Naive thymus-derived CD4-positive, alpha-beta T cell (primary cell): ENCODE data around the gene AIFM3. TPM values are rescaled to one million over a fixed set of nuclear protein-coding genes. Genes with fewer than 3 reads are reported as not detected.

Experiments used
- ATAC-seq: fragments of 150-1000 bp; cut with Tn5 transposase; 2 replicates; pipeline ENCODE4 v1.10.0; 2021; ENCODE audit warnings: mild to moderate bottlenecking, moderate library complexity
- CTCF ChIA-PET: fragments of 350-600 bp; sonication (Branson Sonifier 250); formaldehyde crosslinking; loops from one replicate; lab custom pipeline; 2021; ENCODE audit warnings: antibody characterized with exemption; lab: Charles Lee
- POLR2A ChIA-PET: fragments of 350-600 bp; sonication (Branson Sonifier 250); formaldehyde crosslinking; loops from one replicate; lab custom pipeline; 2021; ENCODE audit warnings: antibody characterized with exemption, inconsistent platforms; lab: Charles Lee
- DNase-seq, 9 donors: peaks; one replicate each; pipeline versions ENCODE4 v3.0.0 to v3.0.0-alpha.2; 2020 to 2022; ENCODE audit warnings: mixed read lengths in 1 of 9
- H3K27ac ChIP-seq: one replicate; pipeline ENCODE4 v1.7.0; 2013; ENCODE audit warnings: mild to moderate bottlenecking, low read depth, low read length, moderate library complexity
- H3K27me3 ChIP-seq, 2 donors: one replicate each; pipeline ENCODE4 v1.7.0; 2013; ENCODE audit warnings: low read length in 2 of 2, mild to moderate bottlenecking in 2 of 2, moderate library complexity in 2 of 2; ENCODE audit not compliant: control insufficient read depth in 2 of 2, insufficient read depth in 2 of 2
- H3K36me3 ChIP-seq, 3 experiments: 1 replicate in 2 of 3; 2 replicates in 1 of 3; pipeline ENCODE4 v1.7.0; 2013; ENCODE audit warnings: low read length in 3 of 3, mild to moderate bottlenecking in 3 of 3, moderate library complexity in 1 of 3; ENCODE audit not compliant: insufficient read depth in 3 of 3, control insufficient read depth in 2 of 3
- H3K4me1 ChIP-seq, 2 donors: one replicate each; pipeline ENCODE4 v1.7.0; 2013; ENCODE audit warnings: low read length in 2 of 2, mild to moderate bottlenecking in 2 of 2, moderate library complexity in 1 of 2; ENCODE audit not compliant: control insufficient read depth in 2 of 2, insufficient read depth in 2 of 2
- H3K4me3 ChIP-seq: 2 replicates; pipeline ENCODE4 v1.7.0; 2013; ENCODE audit warnings: mild to moderate bottlenecking, low read length
- H3K9me3 ChIP-seq, 3 experiments: 1 replicate in 2 of 3; 2 replicates in 1 of 3; pipeline ENCODE4 v1.7.0; 2013; ENCODE audit warnings: low read length in 3 of 3; ENCODE audit not compliant: control insufficient read depth in 2 of 3
- H3K27ac Mint-ChIP-seq, 9 donors: one replicate each; pipeline ENCODE4 v1.8.0; 2020 to 2022; ENCODE audit warnings: mixed read lengths in 9 of 9, mild to moderate bottlenecking in 8 of 9, moderate library complexity in 5 of 9, inconsistent platforms in 2 of 9
- H3K27me3 Mint-ChIP-seq, 5 donors: one replicate each; pipeline ENCODE4 v1.8.0; 2021 to 2022; ENCODE audit warnings: mixed read lengths in 5 of 5, mild to moderate bottlenecking in 1 of 5
- H3K36me3 Mint-ChIP-seq, 5 donors: one replicate each; pipeline ENCODE4 v1.8.0; 2020 to 2022; ENCODE audit warnings: mixed read lengths in 5 of 5, mild to moderate bottlenecking in 3 of 5, inconsistent platforms in 1 of 5
- H3K4me1 Mint-ChIP-seq, 7 donors: one replicate each; pipeline ENCODE4 v1.8.0; 2020 to 2022; ENCODE audit warnings: mixed read lengths in 7 of 7, mild to moderate bottlenecking in 3 of 7, inconsistent platforms in 1 of 7
- H3K4me3 Mint-ChIP-seq, 10 donors: one replicate each; pipeline ENCODE4 v1.8.0; 2020 to 2022; ENCODE audit warnings: mild to moderate bottlenecking in 10 of 10, mixed read lengths in 10 of 10, moderate library complexity in 6 of 10, inconsistent platforms in 2 of 10
- H3K9me3 Mint-ChIP-seq, 11 donors: one replicate each; pipeline ENCODE4 v1.8.0; 2020 to 2022; ENCODE audit warnings: mixed read lengths in 11 of 11, mild to moderate bottlenecking in 4 of 11, inconsistent platforms in 1 of 11, moderate library complexity in 1 of 11
- intact Hi-C, 2 donors: fragments of 100-400 bp; cut with micrococcal nuclease; formaldehyde crosslinking; loops; one replicate each; pipeline ENCODE4 v1.15.1; 2023
- polyA plus RNA-seq, 2 donors: library from polyadenylated mRNA; unstranded; fragments of 300-500 nt; fragmentation: Illumina TruSeq; gene quantifications; one replicate each; pipeline ENCODE4 v1.2.3, GENCODE V29; 2021
- total RNA-seq, 6 experiments: library from RNA in 5 of 6; stranded (reverse) in 5 of 6; gene quantifications; 1 replicate in 5 of 6; 2 replicates in 1 of 6; pipeline ENCODE4 v1.2.3 and lab custom pipeline; 2021 to 2026

Gene AIFM3
- total and polyA plus RNA-seq, 7 experiments from 2014 or later, result 0.17 to 9.0 (median 0.97) TPM

GRCh38 chr22:20977516-20978170 lies 10.6 kb downstream of the AIFM3 start:
- Histone ChIP-seq H3K27ac (no peak overlapping the region), H3K4me1 (peaks cover 7 to 25% of the 10 kb centered on the region in 2 donors), H3K27me3 (no peaks in the 10 kb centered on the region), H3K36me3 (peaks cover 0 to 5% (median 0%) of the 10 kb centered on the region in 3 experiments), H3K4me3 (no peak overlapping the region), H3K9me3 (peaks cover 0 to 8% (median 0%) of the 10 kb centered on the region in 3 experiments)
- DNase-seq (no peak), ATAC-seq (no peak)
- peaks cover 0 to 3% (median 0%) of the 10 kb centered on the region in 5 donors for H3K36me3 Mint-ChIP-seq
- H3K4me1 Mint-ChIP-seq, result peaks cover 18 to 32% (median 24%) of the 10 kb centered on the region in 7 donors
- H3K27ac Mint-ChIP-seq, result no peak overlapping the region
- intact Hi-C loops, result no loop called here
- ChIA-PET CTCF (no interaction called here), POLR2A (no interaction called here)
- peaks cover 0 to 8% (median 0%) of the 10 kb centered on the region in 11 donors for H3K9me3 Mint-ChIP-seq
- no peaks in the 10 kb centered on the region for H3K27me3 Mint-ChIP-seq
- H3K4me3 Mint-ChIP-seq, result no peak overlapping the region

- intact Hi-C loops, result no loop called here
- H3K36me3 Mint-ChIP-seq, result peaks cover 0 to 3% (median 0%) of the 10 kb centered on the region in 5 donors
- POLR2A ChIA-PET, result interaction anchor here (5.2 kb wide), 1 partner anchor 24 kb away, joined by 59 read pairs; the partner anchor contains the start of gene THAP7
Observed at GRCh38 chr22:20978419-20978818, 11.4 kb downstream of the AIFM3 start.

GRCh38 chr22:20979243-20979809 lies 12.3 kb downstream of the AIFM3 start:
- intact Hi-C loops, result no loop called here
- peak overlapping the region; percentile 69 to 97 (median 80) for H3K4me3 Mint-ChIP-seq
- Histone ChIP-seq H3K9me3 (peaks cover 0 to 8% (median 0%) of the 10 kb centered on the region in 3 experiments), H3K27me3 (no peaks in the 10 kb centered on the region), H3K4me3 (no peak overlapping the region), H3K4me1 (peaks cover 15 to 32% of the 10 kb centered on the region in 2 donors), H3K27ac (peak overlapping the region; percentile 3), H3K36me3 (peaks cover 0 to 5% (median 0%) of the 10 kb centered on the region in 3 experiments)
- ChIA-PET CTCF (no interaction called here), POLR2A (interaction anchor here (5.2 kb wide), 1 partner anchor 23 kb away, joined by 59 read pairs; the partner anchor contains the start of gene THAP7)
- ATAC-seq, result peak; percentile 84
- peaks cover 0 to 5% (median 0%) of the 10 kb centered on the region in 5 donors for H3K36me3 Mint-ChIP-seq
- peak overlapping the region; percentile 61 to 94 (median 89) for H3K27ac Mint-ChIP-seq
- H3K4me1 Mint-ChIP-seq, result peaks cover 29 to 47% (median 38%) of the 10 kb centered on the region in 7 donors
- DNase-seq, result peak in 8 of 9 donors; percentile 44 to 86 (median 66)
- H3K9me3 Mint-ChIP-seq, result peaks cover 0 to 8% (median 0%) of the 10 kb centered on the region in 11 donors
- no peaks in the 10 kb centered on the region for H3K27me3 Mint-ChIP-seq

More at GRCh38 chr22:20978419-20978818, 11.4 kb downstream of the AIFM3 start:
- peaks cover 15 to 32% of the 10 kb centered on the region in 2 donors for H3K4me1 ChIP-seq
- H3K9me3 ChIP-seq, result peaks cover 0 to 8% (median 0%) of the 10 kb centered on the region in 3 experiments
- Mint-ChIP-seq H3K27me3 (no peaks in the 10 kb centered on the region), H3K27ac (no peak overlapping the region), H3K4me3 (peak overlapping the region in 1 of 10 donors; percentile 33), H3K4me1 (peaks cover 26 to 40% (median 30%) of the 10 kb centered on the region in 7 donors), H3K9me3 (peaks cover 0 to 8% (median 0%) of the 10 kb centered on the region in 11 donors)
- peaks cover 0 to 5% (median 0%) of the 10 kb centered on the region in 3 experiments for H3K36me3 ChIP-seq
- DNase-seq, result no peak
- no peaks in the 10 kb centered on the region for H3K27me3 ChIP-seq
- H3K4me3 ChIP-seq, result no peak overlapping the region
- CTCF ChIA-PET, result no interaction called here
- no peak for ATAC-seq
- H3K27ac ChIP-seq, result no peak overlapping the region

GRCh38 chr22:20979940-20980453 lies 12.9 kb downstream of the AIFM3 start:
- H3K27ac ChIP-seq, result peak overlapping the region; percentile 3
- no peak overlapping the region for H3K4me3 ChIP-seq
- no peaks in the 10 kb centered on the region for H3K27me3 ChIP-seq
- ChIA-PET POLR2A (interaction anchor here (5.2 kb wide), 1 partner anchor 22 kb away, joined by 59 read pairs; the partner anchor contains the start of gene THAP7), CTCF (no interaction called here)
- intact Hi-C loops, result loop anchor here in 1 of 2 donors (10.0 kb wide), 1 partner anchor 865 kb away; no protein-coding TSS in a partner anchor
- Mint-ChIP-seq H3K4me3 (peak overlapping the region in 9 of 10 donors; percentile 14 to 97 (median 63)), H3K27ac (peak overlapping the region in 7 of 9 donors; percentile 35 to 93 (median 89)), H3K36me3 (peaks cover 0 to 5% (median 0%) of the 10 kb centered on the region in 5 donors), H3K27me3 (no peaks in the 10 kb centered on the region), H3K4me1 (peaks cover 29 to 47% (median 38%) of the 10 kb centered on the region in 7 donors), H3K9me3 (peaks cover 0 to 8% (median 0%) of the 10 kb centered on the region in 11 donors)
- ATAC-seq, result no peak
- no peak for DNase-seq
- H3K4me1 ChIP-seq, result peaks cover 15 to 32% of the 10 kb centered on the region in 2 donors
- peaks cover 0 to 5% (median 0%) of the 10 kb centered on the region in 3 experiments for H3K36me3 ChIP-seq
- peaks cover 0 to 8% (median 0%) of the 10 kb centered on the region in 3 experiments for H3K9me3 ChIP-seq

- H3K4me3 Mint-ChIP-seq, result peak overlapping the region in 8 of 10 donors; percentile 14 to 97 (median 80)
- DNase-seq (no peak), ATAC-seq (no peak)
- intact Hi-C loops, result loop anchor here in 1 of 2 donors (10.0 kb wide), 1 partner anchor 864 kb away; no protein-coding TSS in a partner anchor
- peaks cover 0 to 8% (median 0%) of the 10 kb centered on the region in 11 donors for H3K9me3 Mint-ChIP-seq
- H3K27ac Mint-ChIP-seq, result peak overlapping the region in 6 of 9 donors; percentile 47 to 95 (median 92)
- CTCF ChIA-PET, result interaction anchor here (0.6 kb wide), 1 partner anchor 21 kb away, joined by 3 read pairs; no protein-coding TSS in a partner anchor
- POLR2A ChIA-PET, result interaction anchor here (0.7 to 5.2 kb wide), 2 partner anchors 22 to 110 kb away, joined by 3 to 59 read pairs; partner anchors contain the start of gene THAP7
- H3K9me3 ChIP-seq, result peaks cover 0 to 8% (median 0%) of the 10 kb centered on the region in 3 experiments
- no peak overlapping the region for H3K4me3 ChIP-seq
- H3K27me3 Mint-ChIP-seq, result no peaks in the 10 kb centered on the region
- peak overlapping the region; percentile 84 for H3K27ac ChIP-seq
- peaks cover 15 to 32% of the 10 kb centered on the region in 2 donors for H3K4me1 ChIP-seq
- no peaks in the 10 kb centered on the region for H3K27me3 ChIP-seq
- peaks cover 29 to 47% (median 38%) of the 10 kb centered on the region in 7 donors for H3K4me1 Mint-ChIP-seq
- peaks cover 0 to 5% (median 0%) of the 10 kb centered on the region in 5 donors for H3K36me3 Mint-ChIP-seq
- peaks cover 0 to 8% (median 0%) of the 10 kb centered on the region in 3 experiments for H3K36me3 ChIP-seq
Observed at GRCh38 chr22:20980523-20980922, 13.5 kb downstream of the AIFM3 start.
